Adrenal gland (tissue), 12 donors: ENCODE measurements around the gene RAB20. TPM values are rescaled to one million over a fixed set of nuclear protein-coding genes. Genes with fewer than 3 reads are reported as not detected.

Source experiments
- DNase-seq, 7 donors: peaks; one replicate each; pipeline ENCODE4 v3.0.0-alpha.2; 2019 to 2020
- H3K27ac ChIP-seq, 5 donors: fragments of 200-600 bp; sonication (generic) in 4 of 5; 1 replicate in 3 of 5; 2 replicates in 2 of 5; pipeline versions ENCODE4 v1.5.1 to v1.8.0; 2016 to 2020; ENCODE audit warnings: mild to moderate bottlenecking in 1 of 5
- H3K27me3 ChIP-seq: fragments of 200-600 bp; 2 replicates; pipeline ENCODE4 v1.8.0; 2021
- H3K36me3 ChIP-seq, 2 donors: fragments of 200-600 bp; replicated peaks in 1 of 2; 1 replicate in 1 of 2; 2 replicates in 1 of 2; pipeline versions ENCODE4 v1.5.1 to v1.8.0; 2018 to 2022
- H3K4me1 ChIP-seq, 2 donors: fragments of 200-600 bp; replicated peaks in 1 of 2; 1 replicate in 1 of 2; 2 replicates in 1 of 2; pipeline versions ENCODE4 v1.5.1 to v1.8.0; 2018 to 2021
- H3K4me3 ChIP-seq, 4 donors: fragments of 200-600 bp; sonication (generic) in 3 of 4; one replicate each; pipeline ENCODE4 v1.5.1; 2016 to 2018
- H3K9me3 ChIP-seq, 3 donors: fragments of 200-600 bp; sonication (generic) in 1 of 3; replicated peaks in 1 of 3; 1 replicate in 2 of 3; 2 replicates in 1 of 3; pipeline versions ENCODE4 v1.5.1 to v1.8.0; 2016 to 2021
- POLR2A ChIP-seq, 2 donors: fragments of 450-650 bp; IDR thresholded peaks; one replicate each; pipeline ENCODE4 v1.6.1; 2017; ENCODE audit warnings: antibody characterized with exemption in 2 of 2, mild to moderate bottlenecking in 2 of 2, moderate library complexity in 1 of 2
- WGBS, 4 donors: extraction: QIAGEN DNeasy Blood & Tissue Kit in 2 of 4; methylation state at CpG; one replicate each; pipeline versions ENCODE4 v1.1.5 to v1.1.7; 2013 to 2017; 5-methylcytosine and 5-hydroxymethylcytosine counted together
- intact Hi-C, 2 donors: fragments of 100-400 bp; cut with DNase I; formaldehyde crosslinking; loops; one replicate each; pipeline versions ENCODE4 v1.14.1 to v1.15.0; 2022 to 2023
- polyA plus RNA-seq, 3 donors: library from polyadenylated mRNA; stranded (reverse); fragments of 200-250 nt in 2 of 3; fragments of 350-450 nt in 1 of 3; fragmentation: Illumina TruSeq in 1 of 3; extraction: RNeasy Lipid Tissue Mini Kit (QIAGEN cat#74804) in 1 of 3; gene quantifications; one replicate each; pipeline ENCODE4 v1.2.3, GENCODE V29; 2013 to 2014
- total RNA-seq, 9 donors: library from RNA; depleted of rRNA in 4 of 9; stranded (reverse); fragments of >200 nt in 4 of 9; fragments of 120-200 nt in 1 of 9; fragmentation: NEBNext Ultra II Directional in 1 of 9; extraction: Animal tissue kit (Norgen Biotek cat#: 25700) in 1 of 9; gene quantifications; one replicate each; pipeline versions ENCODE4 v1.1.0 to v1.2.4, GENCODE V29; 2013 to 2023
- TF ChIP-seq, protein P1 (sequence below), 6 experiments: fragments of 450-650 bp in 4 of 6; fragments of 200-600 bp in 2 of 6; sonication (generic) in 1 of 6; IDR thresholded peaks; 1 replicate in 5 of 6; 2 replicates in 1 of 6; pipeline versions ENCODE4 v1.5.1 to v1.8.0; 2016 to 2021; ENCODE audit warnings: antibody characterized with exemption in 6 of 6, mild to moderate bottlenecking in 2 of 6, moderate library complexity in 1 of 6
- donor health status: healthy with polysubstance abuse.
- donor health status: Bipolar disorder and iron deficiency.
- donor health status: DM: yes; HTN: yes; CAD: no.
- donor health status: DM: no; HTN: no; CAD: no.
- donor health status: DM: no; HTN: no; CAD: no.
- donor health status: DM: yes; HTN: yes; CAD: no.

The RAB20 gene
- total and polyA plus RNA-seq, 12 donors = 15.0 to 259 (median 40.5) TPM

DNA sequence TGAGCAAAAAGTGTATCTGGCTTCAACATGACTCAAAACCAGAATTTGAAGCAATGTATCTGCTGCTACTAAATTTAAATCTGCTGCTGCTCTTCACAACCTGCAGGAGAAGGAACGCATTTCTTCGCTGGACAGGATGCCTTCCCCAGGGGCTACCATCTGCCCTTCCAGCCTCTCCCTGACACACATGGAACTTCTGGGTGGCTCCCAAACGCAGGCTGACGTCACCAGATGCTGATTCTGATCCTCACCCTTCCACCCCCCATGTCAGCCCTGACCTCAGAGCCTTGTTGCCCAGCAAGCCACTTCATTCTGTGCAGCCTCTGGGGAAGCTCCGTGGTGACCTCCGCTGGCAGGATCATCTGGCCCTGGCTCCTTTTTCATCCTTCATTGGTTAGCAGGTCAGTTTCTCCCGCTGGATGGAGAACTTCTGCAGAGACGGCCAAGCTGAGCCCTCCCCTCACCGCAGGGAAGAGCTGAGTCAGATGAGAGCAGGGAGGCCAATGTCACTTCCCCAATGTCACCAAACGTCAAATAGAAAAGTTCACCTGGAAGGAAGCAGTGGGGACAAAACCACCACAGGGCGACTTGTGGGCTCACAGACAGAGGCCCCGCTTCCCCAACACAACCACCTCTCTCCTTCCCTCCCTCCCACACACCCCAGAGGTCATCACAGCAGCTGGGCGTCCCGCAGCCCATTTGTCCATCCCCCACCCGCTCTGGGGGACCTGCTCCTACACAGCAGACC is 14.0 kb upstream of the RAB20 start:
- peak; percentile 69 to 91 (median 82) for DNase-seq
- H3K27ac ChIP-seq = peak overlapping the region in 2 of 5 donors; percentile 8 to 38
- no peak for TF ChIP-seq POLR2A (IDR thresholded peaks at IDR 0.05)
- H3K4me3 ChIP-seq = no peak overlapping the region
- intact Hi-C loops = loop anchor here in 1 of 2 donors (10.0 kb wide), 1 partner anchor 111 kb away; no protein-coding TSS in a partner anchor
- no peaks in the 10 kb centered on the region for H3K36me3 ChIP-seq
- no peaks in the 10 kb centered on the region for H3K27me3 ChIP-seq
- no peaks in the 10 kb centered on the region for H3K9me3 ChIP-seq
- H3K4me1 ChIP-seq = peaks cover 0 to 10% of the 10 kb centered on the region in 2 donors
- 28 to 36% (median 31%) methylated on average over 13 to 15 of the region's 15 CpGs for WGBS, 4 donors

GRCh38 chr13:110574161-110574560 is 12.6 kb upstream of the RAB20 start:
- TF ChIP-seq POLR2A (IDR thresholded peaks at IDR 0.05) = no peak
- TF ChIP-seq, protein P1, sequence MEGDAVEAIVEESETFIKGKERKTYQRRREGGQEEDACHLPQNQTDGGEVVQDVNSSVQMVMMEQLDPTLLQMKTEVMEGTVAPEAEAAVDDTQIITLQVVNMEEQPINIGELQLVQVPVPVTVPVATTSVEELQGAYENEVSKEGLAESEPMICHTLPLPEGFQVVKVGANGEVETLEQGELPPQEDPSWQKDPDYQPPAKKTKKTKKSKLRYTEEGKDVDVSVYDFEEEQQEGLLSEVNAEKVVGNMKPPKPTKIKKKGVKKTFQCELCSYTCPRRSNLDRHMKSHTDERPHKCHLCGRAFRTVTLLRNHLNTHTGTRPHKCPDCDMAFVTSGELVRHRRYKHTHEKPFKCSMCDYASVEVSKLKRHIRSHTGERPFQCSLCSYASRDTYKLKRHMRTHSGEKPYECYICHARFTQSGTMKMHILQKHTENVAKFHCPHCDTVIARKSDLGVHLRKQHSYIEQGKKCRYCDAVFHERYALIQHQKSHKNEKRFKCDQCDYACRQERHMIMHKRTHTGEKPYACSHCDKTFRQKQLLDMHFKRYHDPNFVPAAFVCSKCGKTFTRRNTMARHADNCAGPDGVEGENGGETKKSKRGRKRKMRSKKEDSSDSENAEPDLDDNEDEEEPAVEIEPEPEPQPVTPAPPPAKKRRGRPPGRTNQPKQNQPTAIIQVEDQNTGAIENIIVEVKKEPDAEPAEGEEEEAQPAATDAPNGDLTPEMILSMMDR (IDR thresholded peaks at IDR 0.05) = no peak
- intact Hi-C loops = loop anchor here in 1 of 2 donors (10.0 kb wide), 1 partner anchor 109 kb away; no protein-coding TSS in a partner anchor
- no peak for DNase-seq
- H3K9me3 ChIP-seq = no peaks in the 10 kb centered on the region
- WGBS, 4 donors = 77 to 90% (median 79%) methylated on average over 7 to 9 of the region's 9 CpGs
- H3K27ac ChIP-seq = no peak overlapping the region
- H3K27me3 ChIP-seq = no peaks in the 10 kb centered on the region
- no peak overlapping the region for H3K4me3 ChIP-seq
- H3K36me3 ChIP-seq = no peaks in the 10 kb centered on the region
- peaks cover 0 to 10% of the 10 kb centered on the region in 2 donors for H3K4me1 ChIP-seq

GRCh38 chr13:110572778-110573118 is 11.2 kb upstream of the RAB20 start:
- no peaks in the 10 kb centered on the region for H3K27me3 ChIP-seq
- no peak for DNase-seq
- H3K4me1 ChIP-seq = peaks cover 0 to 10% of the 10 kb centered on the region in 2 donors
- H3K9me3 ChIP-seq = no peaks in the 10 kb centered on the region
- H3K36me3 ChIP-seq = no peaks in the 10 kb centered on the region
- H3K4me3 ChIP-seq = no peak overlapping the region
- H3K27ac ChIP-seq = no peak overlapping the region
- WGBS, 4 donors = 63 to 82% (median 71%) methylated on average over 2 of the region's 2 CpGs
- intact Hi-C loops = loop anchor here in 1 of 2 donors (10.0 kb wide), 1 partner anchor 108 kb away; no protein-coding TSS in a partner anchor
- no peak for TF ChIP-seq POLR2A (IDR thresholded peaks at IDR 0.05)
- TF ChIP-seq, protein P1 (IDR thresholded peaks at IDR 0.05) = no peak

GRCh38 chr13:110571896-110572777 is 10.6 kb upstream of the RAB20 start:
- Histone ChIP-seq H3K9me3 (no peaks in the 10 kb centered on the region), H3K27me3 (no peaks in the 10 kb centered on the region), H3K4me3 (no peak overlapping the region), H3K27ac (no peak overlapping the region), H3K36me3 (no peaks in the 10 kb centered on the region), H3K4me1 (peaks cover 0 to 10% of the 10 kb centered on the region in 2 donors)
- DNase-seq = peak in 1 of 7 donors; percentile 15
- no peak for TF ChIP-seq POLR2A (IDR thresholded peaks at IDR 0.05)
- TF ChIP-seq, protein P1 (IDR thresholded peaks at IDR 0.05) = no peak
- WGBS, 4 donors = 75 to 83% (median 81%) methylated on average over 14 to 20 of the region's 20 CpGs
- intact Hi-C loops = loop anchor here in 1 of 2 donors (10.0 kb wide), 1 partner anchor 107 kb away; no protein-coding TSS in a partner anchor
